ENCODE data around the gene SIGLEC9.

The SIGLEC9 gene

DNA sequence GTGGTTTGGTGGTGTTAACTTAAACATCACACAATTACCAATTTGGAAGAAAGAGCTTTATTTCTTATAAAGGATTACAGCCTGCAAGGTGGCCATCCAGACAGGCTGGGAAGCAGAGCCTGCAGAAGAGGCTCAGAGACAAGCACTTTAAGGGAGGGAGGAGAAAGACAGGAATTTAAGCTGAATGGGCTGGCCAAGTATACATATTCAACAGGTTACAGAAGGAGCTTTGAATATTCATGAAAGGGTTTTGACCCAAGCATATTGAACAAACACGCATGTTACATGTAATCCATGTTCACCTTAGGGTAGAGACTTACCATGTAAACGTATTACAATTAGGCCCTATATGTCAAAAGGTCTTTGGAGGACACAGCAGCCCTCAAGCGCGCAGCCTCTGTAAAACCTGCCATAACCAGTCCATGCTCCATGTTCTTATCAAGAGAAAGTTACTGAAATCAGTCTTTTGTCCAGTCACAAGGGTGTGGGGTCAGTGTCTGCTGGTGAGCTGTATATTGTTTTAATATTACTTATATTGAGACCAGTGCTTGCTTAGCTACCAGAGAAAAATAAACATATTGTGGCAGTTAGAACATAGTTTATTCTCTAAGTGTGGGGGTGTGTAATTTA lies 37.3 kb downstream of the SIGLEC9 start:
- no peak overlapping the region for H3K4me3 ChIP-seq (ENCODE audit: low read length)
- TF ChIP-seq EZH2 (optimal IDR thresholded peaks at IDR 0.05; ENCODE audit: low read depth, low read length) (no peak), EZH2phosphoT487 (IDR thresholded peaks at IDR 0.05; ENCODE audit: low read length) (no peak)
- TF ChIP-seq, protein P1, sequence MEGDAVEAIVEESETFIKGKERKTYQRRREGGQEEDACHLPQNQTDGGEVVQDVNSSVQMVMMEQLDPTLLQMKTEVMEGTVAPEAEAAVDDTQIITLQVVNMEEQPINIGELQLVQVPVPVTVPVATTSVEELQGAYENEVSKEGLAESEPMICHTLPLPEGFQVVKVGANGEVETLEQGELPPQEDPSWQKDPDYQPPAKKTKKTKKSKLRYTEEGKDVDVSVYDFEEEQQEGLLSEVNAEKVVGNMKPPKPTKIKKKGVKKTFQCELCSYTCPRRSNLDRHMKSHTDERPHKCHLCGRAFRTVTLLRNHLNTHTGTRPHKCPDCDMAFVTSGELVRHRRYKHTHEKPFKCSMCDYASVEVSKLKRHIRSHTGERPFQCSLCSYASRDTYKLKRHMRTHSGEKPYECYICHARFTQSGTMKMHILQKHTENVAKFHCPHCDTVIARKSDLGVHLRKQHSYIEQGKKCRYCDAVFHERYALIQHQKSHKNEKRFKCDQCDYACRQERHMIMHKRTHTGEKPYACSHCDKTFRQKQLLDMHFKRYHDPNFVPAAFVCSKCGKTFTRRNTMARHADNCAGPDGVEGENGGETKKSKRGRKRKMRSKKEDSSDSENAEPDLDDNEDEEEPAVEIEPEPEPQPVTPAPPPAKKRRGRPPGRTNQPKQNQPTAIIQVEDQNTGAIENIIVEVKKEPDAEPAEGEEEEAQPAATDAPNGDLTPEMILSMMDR (IDR thresholded peaks at IDR 0.05; ENCODE audit: low read length) = no peak
- DNase-seq = no peak
- H3K4me2 ChIP-seq (ENCODE audit: low read depth, low read length) = no peak overlapping the region
- H3K36me3 ChIP-seq (replicated peaks; ENCODE audit: insufficient read depth, low read length) = no peaks in the 10 kb centered on the region
- no peaks in the 10 kb centered on the region for H3K9me2 ChIP-seq (replicated peaks; ENCODE audit: insufficient read depth, low read length)
- no peaks in the 10 kb centered on the region for H4K20me1 ChIP-seq (ENCODE audit: insufficient read depth, low read length)
- H3K27ac ChIP-seq (ENCODE audit: low read length) = no peak overlapping the region
- H3K27me3 ChIP-seq (replicated peaks; ENCODE audit: insufficient read depth, low read length) = peaks cover 29% of the 10 kb centered on the region
- no peaks in the 10 kb centered on the region for H3K79me2 ChIP-seq (ENCODE audit: low read length)
- H2AFZ ChIP-seq (ENCODE audit: low read length) = no peak overlapping the region
- no peaks in the 10 kb centered on the region for H3F3A ChIP-seq (ENCODE audit: insufficient read depth, low read length)
- no peak overlapping the region for H3K9ac ChIP-seq (ENCODE audit: low read length)
- H3K4me1 ChIP-seq (ENCODE audit: low read length) = no peaks in the 10 kb centered on the region
- H3K9me3 ChIP-seq (replicated peaks; ENCODE audit: insufficient read depth, low read length) = no peaks in the 10 kb centered on the region

DNA sequence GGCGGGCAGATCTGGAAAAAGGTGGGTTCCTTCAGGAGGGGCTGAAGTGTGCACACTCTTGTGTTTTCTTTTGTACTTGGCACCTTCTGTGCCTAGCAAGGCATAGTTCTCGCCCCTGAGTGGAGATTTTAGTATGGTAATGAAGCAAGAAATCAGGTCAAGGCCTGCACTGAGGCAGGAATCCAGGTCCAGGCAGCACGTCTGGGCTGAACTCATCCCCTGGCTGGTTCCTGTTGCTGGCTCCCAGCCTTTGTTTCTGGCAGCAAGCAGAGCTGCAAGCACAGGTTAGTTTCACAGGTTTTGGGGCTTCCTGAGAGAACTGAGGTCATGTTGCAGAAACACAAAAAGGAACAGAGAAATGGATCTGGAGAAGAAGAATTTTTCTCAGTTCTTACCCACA lies 38.6 kb downstream of the SIGLEC9 start:
- H3F3A ChIP-seq (ENCODE audit: insufficient read depth, low read length) = no peaks in the 10 kb centered on the region
- H2AFZ ChIP-seq (ENCODE audit: low read length) = no peak overlapping the region
- no peaks in the 10 kb centered on the region for H3K9me2 ChIP-seq (replicated peaks; ENCODE audit: insufficient read depth, low read length)
- TF ChIP-seq EZH2 (optimal IDR thresholded peaks at IDR 0.05; ENCODE audit: low read depth, low read length) = no peak
- TF ChIP-seq, protein P1 (IDR thresholded peaks at IDR 0.05; ENCODE audit: low read length) = no peak
- H3K4me3 ChIP-seq (ENCODE audit: low read length) = no peak overlapping the region
- H3K9ac ChIP-seq (ENCODE audit: low read length) = no peak overlapping the region
- H3K79me2 ChIP-seq (ENCODE audit: low read length) = no peaks in the 10 kb centered on the region
- no peak for DNase-seq
- H3K4me2 ChIP-seq (ENCODE audit: low read depth, low read length) = no peak overlapping the region
- no peak overlapping the region for H3K27ac ChIP-seq (ENCODE audit: low read length)
- H3K36me3 ChIP-seq (replicated peaks; ENCODE audit: insufficient read depth, low read length) = no peaks in the 10 kb centered on the region
- peaks cover 33% of the 10 kb centered on the region for H3K27me3 ChIP-seq (replicated peaks; ENCODE audit: insufficient read depth, low read length)
- no peaks in the 10 kb centered on the region for H3K9me3 ChIP-seq (replicated peaks; ENCODE audit: insufficient read depth, low read length)
- no peaks in the 10 kb centered on the region for H4K20me1 ChIP-seq (ENCODE audit: insufficient read depth, low read length)
- H3K4me1 ChIP-seq (ENCODE audit: low read length) = no peaks in the 10 kb centered on the region

DNA sequence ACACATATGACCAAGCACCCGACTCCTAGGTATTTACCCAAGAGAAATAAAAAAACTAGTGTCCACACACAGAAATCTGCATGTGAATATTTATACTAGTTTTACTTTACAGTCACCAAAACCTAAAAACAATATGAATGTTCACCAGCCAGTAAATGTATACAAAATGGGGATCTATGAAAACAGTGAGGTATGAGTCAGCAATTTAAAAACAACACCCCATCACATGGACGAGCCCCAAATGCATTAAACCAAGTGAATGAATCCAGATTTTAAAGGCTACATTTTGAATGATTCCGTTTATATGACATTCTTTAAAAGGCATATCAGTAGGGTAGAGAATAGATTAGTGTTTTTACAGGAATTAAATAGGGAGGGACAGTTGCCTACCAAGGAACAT lies 39.5 kb downstream of the SIGLEC9 start:
- DNase-seq = no peak
- Histone ChIP-seq H3K27me3 (replicated peaks; ENCODE audit: insufficient read depth, low read length) (peaks cover 33% of the 10 kb centered on the region), H3K4me2 (ENCODE audit: low read depth, low read length) (no peak overlapping the region), H3K79me2 (ENCODE audit: low read length) (no peaks in the 10 kb centered on the region), H3K4me1 (ENCODE audit: low read length) (no peaks in the 10 kb centered on the region), H3K9me2 (replicated peaks; ENCODE audit: insufficient read depth, low read length) (no peaks in the 10 kb centered on the region), H4K20me1 (ENCODE audit: insufficient read depth, low read length) (no peaks in the 10 kb centered on the region), H3K27ac (ENCODE audit: low read length) (no peak overlapping the region), H2AFZ (ENCODE audit: low read length) (no peak overlapping the region), H3K4me3 (ENCODE audit: low read length) (no peak overlapping the region), H3K36me3 (replicated peaks; ENCODE audit: insufficient read depth, low read length) (no peaks in the 10 kb centered on the region), H3F3A (ENCODE audit: insufficient read depth, low read length) (no peaks in the 10 kb centered on the region), H3K9ac (ENCODE audit: low read length) (no peak overlapping the region), H3K9me3 (replicated peaks; ENCODE audit: insufficient read depth, low read length) (no peaks in the 10 kb centered on the region)
- TF ChIP-seq, protein P1 (IDR thresholded peaks at IDR 0.05; ENCODE audit: low read length) = no peak
- TF ChIP-seq EZH2 (optimal IDR thresholded peaks at IDR 0.05; ENCODE audit: low read depth, low read length) (no peak), EZH2phosphoT487 (IDR thresholded peaks at IDR 0.05; ENCODE audit: low read length) (no peak)

All from MM.1S (cell line).